T follicular helper cell (primary cell): ENCODE data around the gene EPHA6.
"Not testable (repeated sequence)": the region's sequence is repeated elsewhere in the genome, so short reads cannot be mapped to it uniquely, and the experiment has no call there.

Source experiments
- DNase-seq: peaks from one replicate; pipeline ENCODE4 v3.0.0-alpha.2; 2020; ENCODE audit warnings: low read depth

Gene EPHA6

DNA sequence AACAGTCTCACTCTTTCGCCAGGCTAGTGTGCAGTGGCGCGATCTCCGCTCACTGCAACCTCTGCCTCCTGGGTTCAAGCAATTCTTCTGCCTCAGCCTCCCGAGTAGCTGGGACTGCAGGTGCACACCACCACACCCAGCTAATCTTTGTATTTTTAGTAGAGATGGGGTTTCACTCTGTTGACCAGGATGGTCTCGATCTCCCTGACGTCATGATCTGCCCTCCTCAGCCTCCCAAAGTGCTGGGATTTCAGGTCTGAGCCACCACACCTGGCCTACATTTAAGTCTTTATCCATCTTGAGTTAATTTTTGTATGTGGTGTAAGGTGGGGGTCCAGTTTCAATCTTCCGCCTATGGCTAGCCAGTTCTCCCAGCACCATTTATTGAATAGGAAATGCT lies 211.2 kb downstream of the EPHA6 start:
- DNase-seq, result not testable (repeated sequence)

- no peak for DNase-seq
Observed at GRCh38 chr3:97029972-97030371, 215.6 kb downstream of the EPHA6 start.

DNA sequence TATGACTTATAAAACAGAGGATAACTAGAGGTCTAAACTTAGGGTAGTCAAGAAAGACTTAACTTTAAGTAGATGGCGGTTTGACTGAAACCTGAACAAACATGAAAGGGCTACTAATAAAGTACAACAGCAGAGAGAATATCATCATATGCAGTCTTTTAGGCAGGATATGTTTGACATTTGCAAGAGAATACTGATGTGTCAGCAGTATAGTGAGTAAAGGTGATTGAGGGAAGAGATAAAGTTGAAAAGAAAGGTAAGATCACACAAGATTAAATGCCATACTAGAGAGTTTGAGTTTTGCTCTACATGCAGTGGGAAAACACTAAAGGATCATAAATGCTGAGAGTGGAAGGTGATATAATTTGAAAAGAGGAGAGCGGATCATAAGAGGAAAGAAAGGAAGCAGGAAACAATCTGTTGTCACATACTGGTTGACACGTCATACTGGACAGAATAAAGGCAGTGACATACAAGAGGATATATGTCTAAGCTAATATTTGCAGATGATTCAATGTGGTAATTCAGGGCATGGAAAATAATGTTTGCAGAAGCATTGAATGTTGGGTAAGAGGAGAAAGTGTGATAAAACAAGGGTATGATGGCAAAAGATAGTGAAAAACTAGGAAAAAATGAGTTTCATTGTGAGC lies 223.0 kb downstream of the EPHA6 start:
- DNase-seq, result no peak

DNA sequence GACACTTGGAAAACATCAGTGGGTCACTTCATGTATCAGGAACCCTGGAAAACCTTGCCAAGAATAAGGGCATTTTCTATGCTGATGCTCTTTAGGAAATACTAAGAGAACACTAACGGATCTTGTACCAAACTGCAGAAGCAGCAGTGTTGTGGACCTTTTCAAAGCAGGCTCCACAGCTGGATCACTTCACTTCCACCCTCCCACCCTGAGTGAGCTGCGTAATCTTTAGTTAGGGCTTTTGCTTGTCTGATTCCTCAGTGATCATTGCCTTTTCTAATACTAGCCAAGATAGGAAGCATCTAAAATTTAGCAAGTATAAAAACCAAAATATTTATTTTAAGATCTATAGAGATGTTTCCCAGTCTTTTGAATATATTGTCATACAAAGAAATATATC lies 229.0 kb downstream of the EPHA6 start:
- DNase-seq, result no peak

DNA sequence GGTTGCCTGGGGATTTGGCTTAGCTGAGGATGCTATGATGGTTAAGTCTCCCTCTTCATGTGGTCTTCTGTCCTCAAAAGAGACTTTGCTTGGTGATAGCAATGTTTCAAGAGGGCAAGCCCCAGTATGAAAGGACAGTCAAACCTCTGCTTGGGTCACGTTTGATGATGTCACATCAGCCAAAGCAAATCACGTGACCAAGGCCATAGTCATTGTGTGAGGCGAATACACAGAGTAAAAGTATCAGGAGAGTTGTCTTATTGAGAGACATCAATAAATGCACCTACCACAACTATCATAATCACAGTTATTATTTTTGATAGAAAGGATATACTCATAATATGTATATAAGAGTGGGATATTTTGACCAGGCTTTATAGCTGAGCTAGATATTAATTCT lies 243.0 kb downstream of the EPHA6 start:
- no peak for DNase-seq

GRCh38 chr3:97059168-97059567 lies 244.8 kb downstream of the EPHA6 start:
- no peak for DNase-seq

GRCh38 chr3:97066531-97066930 lies 252.1 kb downstream of the EPHA6 start:
- no peak for DNase-seq

GRCh38 chr3:97070302-97070701 lies 255.9 kb downstream of the EPHA6 start:
- DNase-seq, result no peak

DNA sequence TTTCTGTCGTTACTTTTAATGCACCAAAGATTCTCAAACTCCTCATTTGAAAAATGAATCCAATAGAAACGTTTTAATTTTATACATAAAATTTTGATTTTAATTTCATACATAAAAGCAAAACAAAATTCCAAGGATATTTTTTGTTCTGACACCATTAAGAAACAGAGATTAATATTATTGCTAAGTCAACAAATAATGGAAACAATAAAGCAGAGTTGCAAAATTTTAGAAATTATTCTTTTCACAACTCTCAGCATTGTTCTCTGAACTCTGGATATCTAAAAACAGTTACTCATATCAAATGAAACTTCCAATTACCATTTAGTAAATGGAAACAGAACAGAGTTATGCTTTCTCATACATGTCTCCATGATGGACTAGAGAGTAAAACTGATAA lies 260.2 kb downstream of the EPHA6 start:
- DNase-seq, result no peak

- DNase-seq, result no peak
Observed at GRCh38 chr3:97076673-97077072, 262.3 kb downstream of the EPHA6 start.

DNA sequence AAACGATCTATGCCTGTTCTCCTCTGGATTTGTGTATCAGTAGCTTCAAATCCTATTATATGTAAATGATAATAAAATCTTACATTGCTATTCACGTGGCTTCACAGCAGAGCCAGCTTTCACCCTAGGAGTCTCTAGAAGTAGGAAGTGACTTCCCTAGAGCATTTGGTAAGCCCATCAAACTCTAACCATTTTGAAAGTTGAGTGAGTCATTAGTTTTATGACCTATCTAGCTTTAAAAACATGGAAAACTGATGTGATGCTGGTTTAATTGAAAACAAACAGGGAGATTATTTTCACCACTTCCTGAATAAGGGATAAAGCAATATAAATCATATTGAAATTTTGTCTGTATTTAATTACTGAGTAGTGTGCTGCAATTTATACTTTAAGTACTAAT lies 275.2 kb downstream of the EPHA6 start:
- no peak for DNase-seq

- DNase-seq, result no peak
Observed at GRCh38 chr3:97102641-97103040, 288.2 kb downstream of the EPHA6 start.

DNA sequence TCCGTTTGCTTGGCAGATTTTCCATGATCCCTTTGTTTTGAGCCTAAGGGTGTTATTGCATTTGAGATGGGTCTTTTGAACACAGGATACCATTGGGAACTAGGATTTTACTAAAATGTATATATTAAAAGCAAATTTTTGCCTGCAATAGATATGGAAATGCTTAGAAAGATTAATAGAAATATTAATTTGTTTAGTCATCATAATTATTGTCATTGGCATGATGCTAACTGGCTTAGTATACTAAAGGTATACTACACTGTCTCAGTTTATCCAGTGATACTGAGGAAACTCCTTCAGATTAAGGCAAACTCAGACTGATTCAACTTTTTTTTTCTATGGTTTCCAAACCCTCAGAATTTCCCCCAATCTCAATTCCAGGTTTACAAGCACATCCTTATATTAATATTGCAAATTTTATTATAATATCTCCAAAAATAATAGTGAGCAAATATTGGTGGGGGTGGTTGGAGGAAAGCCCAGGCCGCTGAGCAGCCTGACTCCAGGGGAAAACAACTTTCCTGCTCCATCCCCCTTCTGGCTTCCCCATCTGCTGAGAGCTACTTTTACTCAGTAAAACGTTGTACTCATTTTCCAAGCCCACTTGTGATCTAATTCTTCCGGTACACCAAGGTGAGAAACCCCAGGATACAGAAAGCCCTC lies 291.7 kb downstream of the EPHA6 start:
- no peak for DNase-seq

DNA sequence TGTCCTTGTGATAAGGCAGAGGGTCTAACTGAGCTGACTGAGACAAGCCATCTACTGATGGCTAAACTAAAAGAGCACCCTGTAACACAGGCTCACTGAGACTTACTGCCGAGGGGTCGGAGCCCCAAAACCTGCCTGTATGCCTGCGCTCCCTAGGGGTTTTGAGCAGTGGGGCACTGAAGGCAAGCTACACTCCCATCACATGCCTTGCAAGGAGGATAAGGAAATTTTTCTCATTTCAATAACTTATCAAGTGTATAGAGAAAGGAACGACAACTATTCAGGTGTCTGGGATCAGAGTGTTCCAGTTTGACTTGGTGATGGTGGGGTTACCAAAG lies 292.2 kb downstream of the EPHA6 start:
- DNase-seq, result no peak

DNA sequence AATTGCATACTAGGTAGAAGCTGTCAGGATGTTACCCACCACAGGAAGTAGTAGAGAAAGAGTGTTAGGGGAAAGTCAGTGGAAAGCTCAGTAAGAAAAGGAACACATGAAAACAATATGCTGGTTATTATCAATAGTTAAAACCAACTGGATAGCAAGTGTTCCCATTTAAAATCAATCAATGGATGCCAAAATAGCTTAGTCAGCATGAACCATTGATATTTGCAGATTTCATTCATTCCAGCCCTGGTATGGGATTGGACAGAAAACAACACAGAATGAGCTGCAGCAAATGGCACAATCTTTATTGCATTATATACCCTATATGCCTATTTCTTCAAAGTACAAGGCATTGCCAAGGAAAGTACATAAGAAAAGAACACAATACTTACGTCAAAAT lies 293.7 kb downstream of the EPHA6 start:
- no peak for DNase-seq

DNA sequence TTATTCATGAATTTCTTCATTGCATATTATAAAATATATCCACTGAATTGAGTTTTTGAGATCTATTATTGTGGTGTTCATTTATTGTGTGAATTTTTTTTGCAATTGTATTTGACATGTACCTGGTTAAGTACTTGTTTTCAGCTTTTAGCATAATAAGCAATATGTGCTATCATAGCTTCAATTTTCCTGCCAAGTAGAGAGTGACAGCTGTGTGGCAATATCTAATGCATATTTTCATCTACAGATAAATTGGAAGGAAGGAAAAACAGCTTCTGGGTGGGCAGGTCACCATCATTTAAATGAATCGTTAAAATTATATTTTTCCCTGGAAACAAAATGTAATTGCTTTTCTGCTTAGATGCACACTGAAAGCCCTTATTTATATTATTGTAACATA lies 296.9 kb downstream of the EPHA6 start:
- no peak for DNase-seq

DNA sequence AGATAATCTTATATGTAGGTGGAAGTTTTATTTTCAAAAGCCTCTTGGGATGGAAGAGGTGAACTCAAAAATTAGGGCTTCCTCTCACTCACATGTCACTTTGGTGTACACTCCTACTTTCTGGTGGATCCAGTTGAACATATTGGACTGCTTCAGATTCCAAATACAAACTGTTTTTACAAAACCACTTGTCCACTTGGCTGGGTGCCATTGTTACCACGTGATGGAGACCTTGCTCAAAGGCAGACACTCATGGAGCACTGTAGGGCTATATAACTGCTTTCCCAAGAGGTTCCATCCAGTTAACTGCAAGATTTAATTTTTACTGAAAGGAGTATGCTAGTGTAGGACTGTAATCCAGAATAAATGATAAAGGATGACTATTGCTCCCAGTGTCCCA lies 307.0 kb downstream of the EPHA6 start:
- no peak for DNase-seq

- no peak for DNase-seq
Observed at GRCh38 chr3:97125902-97126499, 311.6 kb downstream of the EPHA6 start.

GRCh38 chr3:97131476-97131875 lies 317.1 kb downstream of the EPHA6 start:
- DNase-seq, result no peak

GRCh38 chr3:97138914-97139541 lies 324.6 kb downstream of the EPHA6 start:
- no peak for DNase-seq

DNA sequence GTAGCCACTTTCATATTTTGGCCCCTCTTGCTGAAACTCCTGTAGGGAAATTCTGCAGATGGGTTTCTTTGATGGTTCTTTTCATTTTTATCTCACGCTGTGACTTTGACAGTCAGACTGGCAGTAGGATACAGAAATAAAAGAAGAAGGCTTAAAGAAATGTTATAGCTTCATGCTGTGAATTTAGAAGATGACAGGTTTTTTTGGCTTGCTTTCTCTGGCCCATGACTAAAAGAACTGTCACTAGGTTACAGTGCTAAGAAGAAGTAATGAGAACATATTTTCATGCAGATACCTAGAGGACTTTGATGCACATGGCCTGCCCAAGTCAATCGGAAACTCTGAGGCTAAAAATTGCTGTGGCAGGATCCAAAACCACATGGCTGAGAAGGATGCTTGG lies 334.5 kb downstream of the EPHA6 start:
- DNase-seq, result no peak

DNA sequence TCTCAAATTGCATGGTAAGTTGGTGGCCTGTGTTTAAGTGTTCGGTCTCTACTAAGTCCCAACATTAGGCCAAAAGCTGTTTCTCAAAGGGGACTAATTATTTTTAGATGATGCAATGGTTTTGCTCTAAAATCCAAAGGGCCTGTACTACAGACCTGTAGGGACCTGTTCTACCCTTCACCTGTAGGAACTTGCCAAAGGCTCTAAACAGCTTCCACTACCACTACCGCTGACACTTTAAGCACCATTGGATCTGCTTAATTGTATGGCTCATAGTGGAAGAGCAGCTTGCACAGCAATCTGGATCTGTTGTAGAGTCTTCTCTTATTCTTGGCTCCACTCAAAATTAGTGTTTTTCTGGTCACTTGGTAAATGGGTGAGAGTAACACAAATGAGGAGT lies 346.8 kb downstream of the EPHA6 start:
- DNase-seq, result no peak

- DNase-seq, result no peak
Observed at GRCh38 chr3:97177242-97177641, 362.8 kb downstream of the EPHA6 start.
